Measurements from ENCODE around the gene ACOXL.

DNA sequence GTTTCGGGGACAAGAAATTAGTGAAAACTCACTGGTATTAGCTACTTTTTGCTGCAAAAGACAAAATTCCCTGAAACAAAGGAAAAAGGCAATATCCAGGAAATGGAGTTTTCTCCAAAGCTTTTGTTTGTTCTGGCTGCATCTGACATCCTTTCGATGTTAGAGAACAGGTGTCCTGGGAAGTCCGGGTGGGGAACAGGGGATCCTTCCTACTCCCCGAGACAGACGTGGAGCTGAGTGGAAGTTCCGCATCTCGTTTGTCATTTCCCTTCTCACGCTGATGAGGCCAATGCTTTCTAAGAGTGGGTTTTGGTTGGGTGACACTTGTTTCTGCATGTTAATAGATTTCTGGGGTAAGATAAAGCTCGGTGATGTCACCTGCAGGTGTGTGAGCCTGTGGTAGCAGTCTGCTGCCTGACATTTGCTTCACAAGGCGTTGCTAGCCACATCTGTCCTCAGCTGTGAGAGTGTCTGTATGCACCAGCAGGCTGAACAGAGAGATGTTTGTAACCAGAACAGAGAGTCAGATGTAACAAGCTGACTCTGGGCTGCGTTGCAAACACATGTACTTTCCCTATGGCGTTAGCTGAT lies 125.9 kb downstream of the ACOXL start:
- TF ChIP-seq POLR2A (IDR thresholded peaks at IDR 0.05): no peak
- TF ChIP-seq, protein P1, sequence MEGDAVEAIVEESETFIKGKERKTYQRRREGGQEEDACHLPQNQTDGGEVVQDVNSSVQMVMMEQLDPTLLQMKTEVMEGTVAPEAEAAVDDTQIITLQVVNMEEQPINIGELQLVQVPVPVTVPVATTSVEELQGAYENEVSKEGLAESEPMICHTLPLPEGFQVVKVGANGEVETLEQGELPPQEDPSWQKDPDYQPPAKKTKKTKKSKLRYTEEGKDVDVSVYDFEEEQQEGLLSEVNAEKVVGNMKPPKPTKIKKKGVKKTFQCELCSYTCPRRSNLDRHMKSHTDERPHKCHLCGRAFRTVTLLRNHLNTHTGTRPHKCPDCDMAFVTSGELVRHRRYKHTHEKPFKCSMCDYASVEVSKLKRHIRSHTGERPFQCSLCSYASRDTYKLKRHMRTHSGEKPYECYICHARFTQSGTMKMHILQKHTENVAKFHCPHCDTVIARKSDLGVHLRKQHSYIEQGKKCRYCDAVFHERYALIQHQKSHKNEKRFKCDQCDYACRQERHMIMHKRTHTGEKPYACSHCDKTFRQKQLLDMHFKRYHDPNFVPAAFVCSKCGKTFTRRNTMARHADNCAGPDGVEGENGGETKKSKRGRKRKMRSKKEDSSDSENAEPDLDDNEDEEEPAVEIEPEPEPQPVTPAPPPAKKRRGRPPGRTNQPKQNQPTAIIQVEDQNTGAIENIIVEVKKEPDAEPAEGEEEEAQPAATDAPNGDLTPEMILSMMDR (IDR thresholded peaks at IDR 0.05): no peak
